GM23248 (cell line): ENCODE results near the gene OR5I1.

Source experiments
- EZH2 ChIP-seq: fragments of 200-600 bp; sonication (generic); IDR thresholded peaks from 2 replicates; pipeline ENCODE4 v1.6.1; 2018; ENCODE audit warnings: antibody characterized with exemption, mild to moderate bottlenecking; ENCODE audit not compliant: insufficient read depth, poor library complexity, severe bottlenecking
- EZH2phosphoT487 ChIP-seq: fragments of 200-600 bp; sonication (generic); IDR thresholded peaks from 2 replicates; pipeline ENCODE4 v1.6.1; 2018; ENCODE audit warnings: antibody characterized with exemption, moderate library complexity, mild to moderate bottlenecking, low read depth; ENCODE audit not compliant: insufficient read depth

DNA sequence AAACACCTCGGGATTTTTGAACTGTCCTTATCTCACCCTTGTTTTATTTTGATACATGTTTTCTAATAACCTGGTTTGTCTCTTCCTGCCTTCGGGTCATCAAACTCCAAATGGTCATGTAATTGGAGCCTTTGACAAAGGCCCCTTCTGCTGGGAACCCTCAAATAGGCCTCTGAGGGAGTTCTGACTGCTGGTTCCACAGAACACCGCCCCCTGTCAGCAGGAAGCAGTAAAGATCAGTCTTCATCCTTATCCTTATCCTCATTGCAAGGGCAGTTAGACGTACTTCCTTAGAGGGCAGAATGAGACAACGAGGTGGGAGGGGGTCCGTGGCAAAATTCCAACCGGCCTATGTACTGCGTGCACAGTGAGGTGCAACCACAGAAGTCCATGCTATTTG lies 41.0 kb downstream of the OR5I1 start:
- TF ChIP-seq EZH2 (no peak), EZH2phosphoT487 (no peak)
